GM18909 (cell line): ENCODE results near the gene DDX42.
"Not testable (repeated sequence)": the region's sequence is repeated elsewhere in the genome, so short reads cannot be mapped to it uniquely, and the experiment has no call there.

Experiments
- ATAC-seq: cut with Tn5 transposase; IDR thresholded peaks from one replicate; pipeline ENCODE4 v1.9.1; 2021; ENCODE audit warnings: mild to moderate bottlenecking; ENCODE audit not compliant: unreplicated experiment, poor library complexity

Gene DDX42

GRCh38 chr17:63834431-63835166, 60.6 kb downstream of the DDX42 start:
- peak; percentile 63 for ATAC-seq

- ATAC-seq = no peak
Observed at GRCh38 chr17:63835167-63835720, 61.3 kb downstream of the DDX42 start.

GRCh38 chr17:63836811-63837210, 62.8 kb downstream of the DDX42 start:
- ATAC-seq = no peak

GRCh38 chr17:63837480-63837879, 63.5 kb downstream of the DDX42 start:
- no peak for ATAC-seq

GRCh38 chr17:63837962-63838600, 64.1 kb downstream of the DDX42 start:
- ATAC-seq = no peak

- no peak for ATAC-seq
Observed at GRCh38 chr17:63838631-63839171, 64.7 kb downstream of the DDX42 start.

GRCh38 chr17:63840591-63841349, 66.8 kb downstream of the DDX42 start:
- ATAC-seq = no peak

GRCh38 chr17:63841350-63842172, 67.6 kb downstream of the DDX42 start:
- ATAC-seq = peak; percentile 5

GRCh38 chr17:63842173-63842539, 68.2 kb downstream of the DDX42 start:
- ATAC-seq = peak; percentile 35

GRCh38 chr17:63842540-63843386, 68.8 kb downstream of the DDX42 start, which contains the start of gene SMARCD2:
SMARCD2 (minus strand) TSS chr17:63842685; CDS start chr17:63842674, 11 bp downstream.
- peak; percentile 75 for ATAC-seq

GRCh38 chr17:63843387-63843888, 69.5 kb downstream of the DDX42 start:
- ATAC-seq = not testable (repeated sequence)

GRCh38 chr17:63843910-63844677, 70.1 kb downstream of the DDX42 start:
- ATAC-seq = no peak

GRCh38 chr17:63845509-63845908, 71.5 kb downstream of the DDX42 start:
- ATAC-seq = no peak

GRCh38 chr17:63847525-63848249, 73.7 kb downstream of the DDX42 start:
- no peak for ATAC-seq

- peak; percentile 94 for ATAC-seq
Observed at GRCh38 chr17:63848834-63849689, 75.1 kb downstream of the DDX42 start.

- no peak for ATAC-seq
Observed at GRCh38 chr17:63850401-63850800, 76.4 kb downstream of the DDX42 start.
